Renal cortex interstitium (tissue), 3 donors: ENCODE data around the gene GRM8. TPM values are rescaled to one million over a fixed set of nuclear protein-coding genes. Genes with fewer than 3 reads are reported as not detected.

Source experiments
- polyA plus RNA-seq, 3 donors: library from polyadenylated mRNA; unstranded; fragments of 120-200 nt; gene quantifications; one replicate each; pipeline ENCODE4 v1.2.1, GENCODE V29; 2013; ENCODE audit not compliant: insufficient read length in 3 of 3

GRM8 gene
- polyA plus RNA-seq, 3 donors, result 8.1 to 9.4 (median 8.7) TPM

Other genes with a start within 250 kb of the GRM8 start
- gene ZNF800, start 139.8 kb upstream of the GRM8 start, polyA plus RNA-seq, result 10 to 100 TPM; 17.6 to 23.1 (median 21.9) TPM